ENCODE results near the gene RASAL3. TPM values are rescaled to one million over a fixed set of nuclear protein-coding genes. Genes with fewer than 3 reads are reported as not detected.

Gene RASAL3
- total RNA-seq, 1 experiment from 2014 or later, result 1.9 TPM

DNA sequence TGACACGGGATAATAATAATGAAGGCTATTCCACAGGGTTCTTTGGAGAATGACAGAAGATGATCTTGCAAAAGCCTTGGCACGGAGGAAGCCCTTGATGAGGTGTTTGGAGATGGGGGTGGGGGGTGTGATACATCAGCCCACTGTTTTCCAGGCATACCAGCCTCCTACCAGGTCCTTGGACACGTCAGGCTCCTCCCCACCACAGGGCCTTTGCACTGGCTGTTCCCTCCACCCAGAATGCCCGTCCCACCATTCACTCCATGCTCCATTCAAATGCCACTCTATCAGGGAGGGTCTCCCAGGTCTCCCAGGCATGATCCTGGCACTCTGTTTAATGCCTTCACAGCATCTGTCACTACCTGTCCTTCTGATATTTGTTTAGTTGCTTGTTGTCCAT is 17.3 kb downstream of the RASAL3 start:
- DNase-seq, result no peak
- Histone ChIP-seq H3K27ac (ENCODE audit: insufficient read length, low read depth, low read length) (no peak overlapping the region), H3T11ph (ENCODE audit: low read length) (no peak overlapping the region), H3K23ac (ENCODE audit: insufficient read length, low read depth, low read length) (no peak overlapping the region), H4K20me1 (ENCODE audit: control insufficient read depth, insufficient read depth, insufficient read length) (no peaks in the 10 kb centered on the region), H3K4ac (ENCODE audit: low read depth, low read length) (no peak overlapping the region), H3K23me2 (ENCODE audit: insufficient read length, low read depth, low read length, poor library complexity, severe bottlenecking) (peaks cover 13% of the 10 kb centered on the region), H3K27me3 (ENCODE audit: insufficient read depth, low read length) (no peaks in the 10 kb centered on the region), H4K5ac (ENCODE audit: insufficient read length, low read depth, low read length) (no peak overlapping the region), H4K91ac (ENCODE audit: insufficient read length, low read depth, low read length) (no peak overlapping the region), H2BK15ac (ENCODE audit: low read depth, low read length) (no peak overlapping the region), H2AFZ (ENCODE audit: low read length) (no peak overlapping the region), H2AK5ac (ENCODE audit: insufficient read length, low read length) (no peak overlapping the region), H3K9ac (ENCODE audit: extremely low read depth, insufficient read length, low read length) (no peak overlapping the region), H3K56ac (ENCODE audit: insufficient read length, low read depth, low read length) (no peak overlapping the region), H2BK5ac (ENCODE audit: insufficient read length, low read length) (no peak overlapping the region), H2BK120ac (ENCODE audit: low read depth, low read length, poor library complexity, severe bottlenecking) (no peak overlapping the region), H3K18ac (ENCODE audit: insufficient read length, low read depth, low read length) (no peak overlapping the region), H3K79me2 (ENCODE audit: insufficient read depth, low read length) (no peaks in the 10 kb centered on the region), H3K79me1 (ENCODE audit: insufficient read depth, low read depth, low read length, poor library complexity, severe bottlenecking) (no peaks in the 10 kb centered on the region), H2BK12ac (ENCODE audit: insufficient read length, low read depth, low read length) (no peak overlapping the region), H4K8ac (replicated peaks; ENCODE audit: insufficient read length, low read depth, low read length) (no peak overlapping the region), H2BK20ac (ENCODE audit: low read depth, low read length, poor library complexity, severe bottlenecking) (no peak overlapping the region), H3K4me2 (ENCODE audit: insufficient read depth, insufficient read length, low read length) (no peak overlapping the region), H3K14ac (ENCODE audit: insufficient read depth, low read length) (no peak overlapping the region), H3K9me3 (ENCODE audit: control insufficient read depth, low read depth, low read length) (no peaks in the 10 kb centered on the region), H3K4me1 (ENCODE audit: insufficient read depth, low read length) (no peaks in the 10 kb centered on the region; the same call in 1 of the 2 replicates)
- no CpG with 5 or more reads among the region's 4 CpGs for WGBS (ENCODE audit: extremely low coverage, insufficient read length, low lambda C conversion rate)
- H3K27me3 Mint-ChIP-seq (ENCODE audit: low read depth), result peaks cover 4% of the 10 kb centered on the region; the same call in 1 of the 2 replicates
- peaks cover 7 to 17% of the 10 kb centered on the region in 2 experiments for H3K4me1 Mint-ChIP-seq
- H3K36me3 Mint-ChIP-seq (ENCODE audit: insufficient read depth in 1 of 3, low read depth in 3 of 3), result no peaks in the 10 kb centered on the region
- TF ChIP-seq, protein P1, sequence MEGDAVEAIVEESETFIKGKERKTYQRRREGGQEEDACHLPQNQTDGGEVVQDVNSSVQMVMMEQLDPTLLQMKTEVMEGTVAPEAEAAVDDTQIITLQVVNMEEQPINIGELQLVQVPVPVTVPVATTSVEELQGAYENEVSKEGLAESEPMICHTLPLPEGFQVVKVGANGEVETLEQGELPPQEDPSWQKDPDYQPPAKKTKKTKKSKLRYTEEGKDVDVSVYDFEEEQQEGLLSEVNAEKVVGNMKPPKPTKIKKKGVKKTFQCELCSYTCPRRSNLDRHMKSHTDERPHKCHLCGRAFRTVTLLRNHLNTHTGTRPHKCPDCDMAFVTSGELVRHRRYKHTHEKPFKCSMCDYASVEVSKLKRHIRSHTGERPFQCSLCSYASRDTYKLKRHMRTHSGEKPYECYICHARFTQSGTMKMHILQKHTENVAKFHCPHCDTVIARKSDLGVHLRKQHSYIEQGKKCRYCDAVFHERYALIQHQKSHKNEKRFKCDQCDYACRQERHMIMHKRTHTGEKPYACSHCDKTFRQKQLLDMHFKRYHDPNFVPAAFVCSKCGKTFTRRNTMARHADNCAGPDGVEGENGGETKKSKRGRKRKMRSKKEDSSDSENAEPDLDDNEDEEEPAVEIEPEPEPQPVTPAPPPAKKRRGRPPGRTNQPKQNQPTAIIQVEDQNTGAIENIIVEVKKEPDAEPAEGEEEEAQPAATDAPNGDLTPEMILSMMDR (conservative IDR thresholded peaks at IDR 0.05), result no peak
- peaks cover 0 to 2% of the 10 kb centered on the region in 2 experiments; a peak in 3 of 5 replicates for H3K9me3 Mint-ChIP-seq
- no peak overlapping the region; a peak in 1 of 5 replicates for H3K4me3 Mint-ChIP-seq
- no peak overlapping the region; a peak in 1 of 7 replicates for H3K27ac Mint-ChIP-seq
